Glomerular visceral epithelial cell (primary cell): Measurements from ENCODE around the gene TAP1.

Experiments used
- DNase-seq: peaks from one replicate; pipeline ENCODE4 v3.0.0-alpha.2; 2016; ENCODE audit errors: extremely low spot score

Gene TAP1

DNA sequence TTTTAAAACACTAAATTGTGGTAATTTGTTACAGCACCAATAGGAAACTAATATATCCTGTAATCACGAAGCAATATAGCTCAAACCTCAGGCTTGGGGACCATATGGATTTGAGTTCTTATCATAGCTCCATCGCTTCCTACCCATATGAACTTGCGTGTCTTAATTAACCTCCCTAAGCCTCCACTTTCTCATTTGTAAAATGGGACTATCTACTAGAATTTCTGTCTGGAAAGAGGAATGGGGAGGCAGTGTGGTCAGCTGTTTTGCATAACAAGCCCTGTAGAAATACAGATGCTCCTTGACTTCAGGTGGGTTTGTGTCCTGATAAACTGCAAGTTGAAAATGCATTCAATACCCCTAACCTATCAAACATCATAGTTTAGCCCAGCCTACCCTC is 53.8 kb downstream of the TAP1 start:
- no peak for DNase-seq

DNA sequence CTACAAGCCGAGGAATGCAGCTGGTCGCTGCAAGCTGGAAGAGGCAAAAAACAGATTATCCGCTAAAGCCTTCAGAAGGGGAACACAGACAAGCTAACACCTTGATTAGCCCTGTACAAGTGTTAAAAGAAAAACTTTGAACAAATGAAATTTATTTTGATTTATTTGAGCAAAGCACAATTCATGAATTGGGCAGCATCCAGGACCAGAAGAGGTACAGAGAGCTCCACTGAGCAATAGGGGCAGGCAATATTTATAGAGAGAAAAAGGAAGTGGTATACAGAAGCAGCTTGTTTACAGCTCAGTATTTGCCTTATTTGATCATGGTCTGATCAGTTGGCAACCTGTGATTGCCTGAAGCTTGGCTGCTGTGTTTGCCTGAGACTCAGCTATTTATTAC is 54.3 kb downstream of the TAP1 start:
- no peak for DNase-seq

- peak; percentile 74 for DNase-seq
These were observed 56.4 kb downstream of the TAP1 start for GRCh38 chr6:32796848-32797776.
